GM21737 (cell line): Measurements from ENCODE around the gene RBM6.
"Not testable (repeated sequence)": the region's sequence is repeated elsewhere in the genome, so short reads cannot be mapped to it uniquely, and the experiment has no call there.

Source experiments
- ATAC-seq: cut with Tn5 transposase; IDR thresholded peaks from one replicate; pipeline ENCODE4 v1.9.1; 2021; ENCODE audit warnings: mild to moderate bottlenecking, moderate library complexity; ENCODE audit not compliant: unreplicated experiment

The RBM6 gene

DNA sequence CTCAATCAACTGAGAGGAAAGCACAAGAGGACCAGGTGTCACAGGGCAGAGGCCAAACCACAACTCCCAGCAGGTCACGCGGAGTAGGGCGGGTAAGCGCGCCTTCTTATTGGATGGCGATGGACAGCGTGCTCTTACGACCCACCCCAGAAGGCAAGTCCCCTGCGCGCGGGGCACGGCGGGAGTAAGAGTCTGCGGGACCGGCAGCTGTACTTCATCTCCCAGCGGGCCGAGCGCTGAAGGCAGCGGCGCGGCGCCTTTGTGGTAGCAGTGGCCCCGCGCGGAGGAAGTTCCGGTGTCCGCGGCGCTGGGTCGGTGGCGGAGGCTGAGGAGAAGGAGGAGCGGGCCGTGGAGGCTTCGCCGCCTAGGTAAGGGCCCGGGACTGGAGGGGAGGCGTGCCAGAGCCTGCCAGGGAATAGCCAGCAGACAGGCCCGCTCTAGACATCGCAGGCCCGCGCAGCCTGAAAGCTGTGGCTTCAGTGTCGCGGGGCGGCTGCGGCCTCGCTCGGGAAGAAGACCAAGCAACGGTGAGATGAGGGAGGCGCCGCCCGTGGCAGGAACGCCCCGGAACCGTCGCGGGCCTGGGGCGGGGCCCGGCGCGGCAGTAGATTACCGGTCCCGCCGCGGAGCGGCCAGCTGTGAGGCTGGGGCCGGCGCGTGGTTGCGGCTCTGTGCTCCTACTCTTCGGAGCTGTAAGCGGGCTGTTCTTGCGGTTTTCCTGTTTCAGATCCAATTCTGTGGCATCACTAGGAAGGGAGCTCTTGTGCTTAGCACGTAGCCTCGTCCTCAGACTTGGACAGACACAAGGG, at the start of gene RBM6:
Gene RBM6 (plus strand): TSS at position 293 of the 809 bp plus-strand sequence. CDS start 22,492 bp downstream, outside the sequence.
- peak; percentile 92 for ATAC-seq

DNA sequence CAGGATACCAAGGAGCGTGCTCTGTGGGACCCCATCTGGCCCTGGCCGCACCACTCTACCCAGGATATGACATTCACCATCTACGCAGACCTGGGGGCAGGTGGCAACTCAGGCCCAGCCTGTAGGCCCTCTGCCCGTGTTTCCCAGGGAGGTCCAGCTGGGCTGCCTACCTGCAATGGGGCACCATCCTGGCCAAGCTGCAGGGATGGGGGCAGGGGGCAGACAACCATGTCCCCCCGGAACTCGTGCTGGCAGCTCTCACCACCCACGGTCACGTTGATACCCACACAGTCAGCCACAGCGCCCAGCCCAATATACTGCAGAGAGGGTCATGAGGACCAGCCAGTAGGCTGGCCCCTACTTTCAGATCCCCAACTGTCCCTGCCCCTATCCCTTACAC, 44.2 kb upstream of the RBM6 start:
- no peak for ATAC-seq

DNA sequence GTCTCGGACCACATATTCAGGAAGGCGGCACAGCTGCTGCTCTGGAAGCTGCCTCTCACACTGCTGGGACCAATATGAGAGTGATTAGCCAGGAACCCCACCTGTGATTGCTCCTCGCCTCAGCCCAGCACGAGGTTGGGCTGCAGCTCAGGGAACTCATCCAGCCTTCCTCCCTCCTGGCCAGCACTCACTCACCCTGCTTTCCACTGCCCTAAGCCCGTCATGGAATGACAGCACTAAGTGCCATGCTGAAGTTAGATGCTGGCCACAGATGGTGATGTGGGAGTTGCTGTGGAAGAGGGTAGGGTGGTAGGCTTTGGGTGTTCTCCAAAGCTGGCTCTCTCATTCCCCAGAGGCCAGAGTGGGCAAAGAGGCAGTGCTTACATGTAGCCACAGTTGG, 43.6 kb upstream of the RBM6 start:
- ATAC-seq = no peak

GRCh38 chr3:49898991-49899390, 41.0 kb upstream of the RBM6 start:
- ATAC-seq = no peak

GRCh38 chr3:49899815-49900214, 40.1 kb upstream of the RBM6 start:
- ATAC-seq = no peak

GRCh38 chr3:49900491-49901153, 39.3 kb upstream of the RBM6 start:
- no peak for ATAC-seq

- ATAC-seq = no peak
Observed at GRCh38 chr3:49901366-49902339, 38.3 kb upstream of the RBM6 start.

GRCh38 chr3:49902511-49903345, 37.2 kb upstream of the RBM6 start:
- no peak for ATAC-seq

DNA sequence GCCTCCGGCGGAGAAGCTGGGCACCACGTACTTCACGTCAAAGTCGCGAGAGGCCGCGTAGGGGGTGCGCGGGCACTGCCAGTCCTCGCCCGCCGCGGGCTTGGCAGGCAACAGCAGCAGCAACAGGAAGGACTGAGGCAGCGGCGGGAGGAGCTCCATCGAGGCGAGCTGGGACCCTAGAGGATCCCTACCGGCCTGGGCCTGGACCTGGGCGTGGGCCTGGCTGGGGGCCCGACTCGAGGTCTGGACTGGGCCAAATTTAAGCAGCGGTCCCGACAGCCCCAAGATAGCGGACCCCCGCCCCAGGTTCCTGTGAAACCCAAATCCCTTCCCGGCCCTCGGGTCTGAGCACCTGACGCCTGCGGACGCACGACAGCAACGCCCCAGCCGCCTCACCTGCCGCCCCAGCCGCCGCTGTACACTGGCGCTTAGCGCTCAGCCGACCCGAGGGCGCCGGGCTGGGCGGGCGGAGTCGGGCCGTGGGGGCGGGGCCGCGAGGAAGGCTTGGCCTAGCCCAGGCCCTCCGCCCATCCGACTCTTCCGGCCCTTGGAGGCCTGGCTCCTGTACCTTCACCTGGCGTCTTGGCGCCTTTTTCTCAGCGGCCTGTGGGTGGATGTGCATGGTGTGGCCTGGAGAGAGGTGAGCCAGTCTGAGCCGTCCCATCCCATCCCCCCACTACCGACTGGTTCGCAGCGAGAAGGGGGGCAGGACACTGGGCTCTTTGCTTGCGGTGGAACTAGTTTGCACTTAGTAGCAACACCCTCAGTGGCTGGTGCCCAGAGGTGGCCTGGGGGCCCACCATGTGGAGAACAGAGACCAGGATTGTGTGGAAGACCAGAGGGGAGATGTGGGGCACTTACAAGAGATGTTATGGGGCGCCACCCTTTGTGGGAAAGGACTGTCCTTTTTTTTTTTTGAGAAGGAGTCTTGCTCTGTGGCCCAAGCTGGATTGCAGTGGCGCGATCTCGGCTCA, 36.2 kb upstream of the RBM6 start, which contains the start of gene MST1R:
Gene MST1R (minus strand): TSS at position 423 of the 974 bp plus-strand sequence. CDS start 264 bp downstream, at position 159.
- ATAC-seq = peak; percentile 65

- ATAC-seq = not testable (repeated sequence)
Observed at GRCh38 chr3:49904448-49904847, 35.5 kb upstream of the RBM6 start.

DNA sequence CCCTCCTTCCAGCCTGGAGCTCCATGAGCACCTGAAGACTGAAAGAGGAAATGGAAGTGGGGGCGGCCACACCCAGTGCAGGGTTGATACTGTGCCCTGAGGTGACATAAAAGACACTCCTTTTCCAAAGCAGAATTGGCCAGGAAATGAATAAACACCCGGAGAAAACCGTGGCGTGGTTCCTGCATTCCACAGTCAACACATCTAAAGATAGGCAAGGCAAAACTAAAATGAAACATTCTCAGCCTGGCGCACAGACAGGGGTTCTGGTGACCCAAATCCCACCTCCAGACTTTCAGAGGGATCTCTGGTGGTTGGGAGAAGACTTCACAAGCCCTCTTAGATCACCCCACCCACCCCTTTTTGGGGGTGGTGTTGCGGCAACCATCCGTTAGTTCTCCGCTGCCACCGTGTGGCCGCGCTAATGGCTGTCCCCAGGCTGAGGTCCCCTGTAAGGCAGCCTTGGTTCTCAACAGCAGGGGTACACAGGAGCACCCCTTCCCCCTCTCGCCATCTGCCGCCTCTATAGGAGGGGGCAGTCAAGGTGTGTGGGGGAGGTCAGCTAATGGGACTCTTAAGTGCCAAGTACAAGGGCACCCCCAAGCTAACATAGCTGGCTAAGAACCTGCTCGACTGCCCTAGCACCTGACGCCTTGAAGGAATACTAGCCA, 33.7 kb upstream of the RBM6 start:
- no peak for ATAC-seq

DNA sequence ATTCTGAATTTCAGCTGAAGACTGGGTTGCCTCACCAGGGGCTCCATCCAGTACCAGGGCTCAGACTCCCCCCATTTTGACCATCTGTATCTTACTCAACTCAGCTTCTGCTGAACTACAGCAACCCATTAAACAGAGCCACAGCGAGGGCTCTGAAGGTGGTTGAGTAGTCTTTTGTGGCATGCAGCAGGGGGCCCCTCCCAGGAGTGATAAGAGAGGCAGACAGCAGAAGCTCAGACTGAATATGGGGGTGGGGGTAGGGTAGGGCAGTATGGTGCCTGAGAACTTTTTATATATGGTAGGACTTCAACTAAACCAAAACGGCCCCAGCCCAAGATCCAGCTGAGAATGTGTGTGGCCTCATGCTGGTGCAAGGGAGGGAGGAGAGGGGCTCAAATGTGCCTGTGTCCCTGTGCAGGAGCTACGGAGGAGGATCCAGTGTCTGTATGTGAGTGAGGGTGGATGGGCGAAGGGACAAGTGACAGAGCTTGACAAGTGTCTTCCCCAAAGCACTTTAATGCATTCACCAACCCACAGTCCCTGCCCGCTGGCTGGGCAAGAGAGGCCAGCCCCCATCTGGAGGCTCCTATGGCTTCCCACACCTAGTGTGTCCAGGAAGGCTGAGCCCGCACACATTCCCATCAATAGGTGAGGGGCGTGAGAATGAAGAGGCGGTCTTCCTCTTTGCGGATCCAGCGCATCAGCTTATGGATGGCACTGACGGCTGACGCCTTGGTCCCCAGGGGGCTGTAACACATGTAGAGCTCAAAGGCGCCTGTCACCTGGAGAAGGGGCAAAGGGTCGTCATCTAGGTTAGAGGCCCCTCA, 31.4 kb upstream of the RBM6 start:
- no peak for ATAC-seq

- no peak for ATAC-seq
Observed at GRCh38 chr3:49910409-49911123, 29.4 kb upstream of the RBM6 start.

GRCh38 chr3:49911124-49911420, 28.9 kb upstream of the RBM6 start:
- ATAC-seq = no peak

DNA sequence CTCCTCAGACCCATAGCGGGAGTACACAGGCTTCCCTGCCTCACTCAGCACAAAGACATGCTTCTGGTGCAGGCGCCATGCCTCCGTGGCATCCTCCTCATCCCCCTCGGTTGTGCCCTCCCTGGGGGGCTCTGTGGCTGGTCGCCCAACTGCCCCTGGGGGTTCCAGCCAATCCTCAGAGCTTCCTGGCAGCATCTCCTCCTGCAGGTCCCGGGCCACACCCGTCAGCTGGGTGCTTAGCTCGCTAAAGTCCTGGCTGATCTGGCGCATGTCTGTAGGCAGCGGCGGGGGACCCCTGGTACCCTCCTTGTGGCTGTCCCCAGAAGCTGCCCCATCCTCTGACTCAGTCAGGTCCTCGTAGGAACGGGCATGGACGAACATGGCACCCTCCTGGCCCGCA, 28.3 kb upstream of the RBM6 start:
- ATAC-seq = no peak

DNA sequence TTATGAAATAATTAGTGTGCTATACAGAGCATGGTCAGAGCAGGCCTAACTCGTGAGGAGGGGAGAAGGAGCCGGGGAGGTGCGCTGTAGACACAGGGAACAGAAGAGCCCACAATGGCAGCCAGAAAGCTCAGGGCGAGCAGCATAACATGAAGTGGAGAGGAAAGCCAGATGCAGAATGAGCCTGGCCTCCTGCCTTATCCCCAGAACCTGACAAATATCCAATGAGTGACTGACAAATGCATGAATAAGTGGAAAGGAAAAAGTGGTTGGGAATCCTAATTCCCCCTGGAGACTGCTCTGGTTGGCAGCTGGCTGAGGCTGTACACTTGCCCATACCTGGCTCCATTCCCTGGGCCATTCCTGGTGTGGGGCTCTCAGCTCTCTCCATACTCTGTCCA, 27.1 kb upstream of the RBM6 start:
- no peak for ATAC-seq

GRCh38 chr3:49914906-49915305, 25.0 kb upstream of the RBM6 start:
- no peak for ATAC-seq
